Uterus (tissue), 2 donors: ENCODE data around the gene THBS3.
"Not testable (repeated sequence)": the region's sequence is repeated elsewhere in the genome, so short reads cannot be mapped to it uniquely, and the experiment has no call there.

Experiments used
- CTCF ChIP-seq, 4 experiments: fragments of 200-600 bp in 2 of 4; fragments of 450-650 bp in 2 of 4; sonication (generic) in 2 of 4; IDR thresholded peaks; one replicate each; pipeline ENCODE4 v1.5.1; 2016 to 2019; ENCODE audit warnings: antibody characterized with exemption in 4 of 4, mild to moderate bottlenecking in 2 of 4, moderate library complexity in 1 of 4
- POLR2A ChIP-seq, 2 donors: fragments of 450-650 bp; IDR thresholded peaks; one replicate each; pipeline ENCODE4 v1.6.1; 2016; ENCODE audit warnings: antibody characterized with exemption in 2 of 2, mild to moderate bottlenecking in 1 of 2, moderate library complexity in 1 of 2

DNA sequence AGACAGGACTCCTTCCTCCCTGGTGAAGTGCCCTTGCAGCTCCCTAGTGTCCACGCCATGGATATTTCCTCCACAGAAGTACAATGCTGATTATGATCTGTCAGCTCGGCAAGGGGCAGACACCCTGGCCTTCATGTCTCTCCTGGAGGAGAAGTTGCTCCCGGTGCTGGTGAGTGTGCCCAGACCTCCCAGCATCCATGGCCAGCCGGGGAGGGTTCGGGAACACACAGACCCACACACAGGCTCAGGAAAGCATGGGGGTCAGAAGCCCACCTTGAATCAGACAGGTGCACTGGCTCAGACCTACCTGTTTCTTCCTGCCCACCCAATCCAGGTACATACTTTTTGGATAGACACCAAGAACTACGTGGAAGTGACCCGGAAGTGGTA, 4.3 kb upstream of the THBS3 start:
- not testable (repeated sequence) for TF ChIP-seq POLR2A, CTCF (IDR thresholded peaks at IDR 0.05)
